GM18873 (cell line): ENCODE measurements around the gene DACT2.
"Not testable (repeated sequence)": the region's sequence is repeated elsewhere in the genome, so short reads cannot be mapped to it uniquely, and the experiment has no call there.

Experiments used
- ATAC-seq: cut with Tn5 transposase; IDR thresholded peaks from one replicate; pipeline ENCODE4 v1.9.1; 2021; ENCODE audit warnings: mild to moderate bottlenecking, moderate library complexity, moderate number of reproducible peaks; ENCODE audit not compliant: unreplicated experiment, low FRiP score

DACT2 gene

GRCh38 chr6:168319279-168320111, at the start of gene DACT2:
DACT2 (minus strand) TSS chr6:168319777; CDS start chr6:168319633, 144 bp downstream.
- no peak for ATAC-seq

GRCh38 chr6:168368936-168369335, 49.4 kb upstream of the DACT2 start:
- ATAC-seq, result no peak

GRCh38 chr6:168368066-168368820, 48.7 kb upstream of the DACT2 start:
- no peak for ATAC-seq

- no peak for ATAC-seq
Measured at GRCh38 chr6:168367285-168367751, 47.7 kb upstream of the DACT2 start.

- ATAC-seq, result no peak
Measured at GRCh38 chr6:168366473-168366872, 46.9 kb upstream of the DACT2 start.

- ATAC-seq, result no peak
Measured at GRCh38 chr6:168365422-168366165, 46.0 kb upstream of the DACT2 start.

- no peak for ATAC-seq
Measured at GRCh38 chr6:168364793-168365421, 45.3 kb upstream of the DACT2 start.

- ATAC-seq, result no peak
Measured at GRCh38 chr6:168363811-168364792, 44.5 kb upstream of the DACT2 start.

- ATAC-seq, result no peak
Measured at GRCh38 chr6:168363302-168363701, 43.7 kb upstream of the DACT2 start.

GRCh38 chr6:168362276-168362990, 42.9 kb upstream of the DACT2 start:
- ATAC-seq, result no peak

- no peak for ATAC-seq
Measured at GRCh38 chr6:168361766-168362165, 42.2 kb upstream of the DACT2 start.

GRCh38 chr6:168359794-168360193, 40.2 kb upstream of the DACT2 start:
- ATAC-seq, result no peak

GRCh38 chr6:168358842-168359420, 39.4 kb upstream of the DACT2 start:
- no peak for ATAC-seq

GRCh38 chr6:168356872-168357271, 37.3 kb upstream of the DACT2 start:
- not testable (repeated sequence) for ATAC-seq

GRCh38 chr6:168355716-168356522, 36.3 kb upstream of the DACT2 start:
- ATAC-seq, result no peak

GRCh38 chr6:168354338-168354737, 34.8 kb upstream of the DACT2 start:
- ATAC-seq, result no peak

- ATAC-seq, result no peak
Measured at GRCh38 chr6:168353041-168353440, 33.5 kb upstream of the DACT2 start.
